HepG2 (cell line): ENCODE results near the gene PSMG4. TPM values are rescaled to one million over a fixed set of nuclear protein-coding genes. Genes with fewer than 3 reads are reported as not detected.
A peak's percentile ranks its signal among the peaks of the same experiment; 100 is the strongest.

Experiments
- ARID5B ChIP-seq: IDR thresholded peaks from 2 replicates; pipeline ENCODE4 v1.4.0; 2020; ENCODE audit warnings: mild to moderate bottlenecking, missing genetic modification reagents
- HNF1B ChIP-seq: sonication (generic); formaldehyde crosslinking; IDR thresholded peaks from 2 replicates; pipeline ENCODE4 v1.5.1; 2020; ENCODE audit warnings: mild to moderate bottlenecking, moderate library complexity, missing genetic modification reagents
- MAFG ChIP-seq: sonication (generic); formaldehyde crosslinking; IDR thresholded peaks from 2 replicates; pipeline ENCODE4 v1.5.1; 2020; ENCODE audit warnings: mild to moderate bottlenecking, missing genetic modification reagents
- TEAD3 ChIP-seq: optimal IDR thresholded peaks from 2 replicates; pipeline ENCODE3; 2016; ENCODE audit warnings: borderline replicate concordance
- ZFP1 ChIP-seq: IDR thresholded peaks from 2 replicates; pipeline ENCODE4 v1.6.1; 2016
- ZFYVE20 ChIP-seq: sonication (generic); formaldehyde crosslinking; IDR thresholded peaks from 2 replicates; pipeline ENCODE4 v1.8.0; 2023; ENCODE audit warnings: low read depth, mild to moderate bottlenecking, moderate library complexity, missing genetic modification reagents, borderline replicate concordance
- ZNF407 ChIP-seq: sonication (generic); formaldehyde crosslinking; IDR thresholded peaks from one replicate; pipeline ENCODE4 v1.5.1; 2020; ENCODE audit warnings: mild to moderate bottlenecking, missing genetic modification reagents; ENCODE audit errors: not compliant biosample characterization
- polyA plus RNA-seq, 8 experiments: library from polyadenylated mRNA; depleted of rRNA in 3 of 8; stranded (reverse) in 7 of 8; unstranded in 1 of 8; fragments of >200 nt; fragmentation: Illumina TruSeq in 4 of 8; extraction: Trizol in 4 of 8; gene quantifications; 2 replicates each; pipeline versions ENCODE4 v1.2.1 to v1.2.3, GENCODE V29; 2011 to 2016; ENCODE audit warnings: low read depth in 4 of 8, missing spikeins in 1 of 8, mixed read lengths in 1 of 8; ENCODE audit not compliant: insufficient read depth in 1 of 8
- total RNA-seq, 5 experiments: library from RNA; depleted of rRNA; stranded (reverse); fragments of >200 nt; fragmentation: Illumina TruSeq; extraction: Trizol; gene quantifications; 2 replicates each; pipeline ENCODE4 v1.2.3, GENCODE V29; 2016; ENCODE audit warnings: low read depth in 1 of 5

PSMG4 gene
- total and polyA plus RNA-seq, 2 of the 13 experiments (the other 11 are each of a cell fraction or from before 2014, with no cell fraction given) = 28.5 to 32.8 TPM

GRCh38 chr6:3247255-3248146 lies 11.2 kb upstream of the PSMG4 start (continued):
- TF ChIP-seq ZFYVE20 = 0 out of 2 replicates have a peak, but pooled peaks have one; percentile 45
- peak; percentile 69; the same call in 1 of the 2 replicates for TF ChIP-seq HNF1B (CRISPR knock-in tag)
- TF ChIP-seq MAFG (CRISPR knock-in tag) = 0 out of 2 replicates have a peak, but pooled peaks have one; percentile 24
- TF ChIP-seq ZNF407 (CRISPR knock-in tag) = peak; percentile 53
- TF ChIP-seq ZFP1 = no peak
- TF ChIP-seq TEAD3 (CRISPR knock-in tag) = peak; percentile 86
- peak; percentile 61 for TF ChIP-seq ARID5B (CRISPR knock-in tag)
